GM12891 (cell line): ENCODE measurements around the gene TFAP2C.

Experiments used
- DNase-seq: peaks from one replicate; pipeline ENCODE4 v3.0.0; 2011; ENCODE audit warnings: low spot score; ENCODE audit not compliant: insufficient read length
- FAIRE-seq: peaks from 2 replicates; lab custom pipeline; 2011; peaks lifted over from hg19 to GRCh38; lab: Jason Lieb, UNC
- PAX5 ChIP-seq: IDR thresholded peaks from 2 replicates; pipeline ENCODE4 v1.6.1; 2011; ENCODE audit warnings: low read length, moderate library complexity, mild to moderate bottlenecking; ENCODE audit not compliant: insufficient read depth, severe bottlenecking
- POLR2A ChIP-seq: IDR thresholded peaks from 2 replicates; pipeline ENCODE4 v1.6.1; 2011; ENCODE audit warnings: low read depth, low read length, control low read depth
- POLR2AphosphoS5 ChIP-seq: IDR thresholded peaks from 2 replicates; pipeline ENCODE4 v1.6.1; 2011; ENCODE audit warnings: low read depth, low read length, control low read depth
- POU2F2 ChIP-seq: IDR thresholded peaks from 2 replicates; pipeline ENCODE4 v1.6.1; 2011; ENCODE audit warnings: low read depth, mild to moderate bottlenecking, control low read depth, low read length, moderate library complexity
- SPI1 ChIP-seq: IDR thresholded peaks from 2 replicates; pipeline ENCODE4 v1.6.1; 2011; ENCODE audit warnings: low read depth, low read length, control low read depth
- TAF1 ChIP-seq: IDR thresholded peaks from 2 replicates; pipeline ENCODE4 v1.6.1; 2011; ENCODE audit warnings: low read depth, low read length, control low read depth

The TFAP2C gene

DNA sequence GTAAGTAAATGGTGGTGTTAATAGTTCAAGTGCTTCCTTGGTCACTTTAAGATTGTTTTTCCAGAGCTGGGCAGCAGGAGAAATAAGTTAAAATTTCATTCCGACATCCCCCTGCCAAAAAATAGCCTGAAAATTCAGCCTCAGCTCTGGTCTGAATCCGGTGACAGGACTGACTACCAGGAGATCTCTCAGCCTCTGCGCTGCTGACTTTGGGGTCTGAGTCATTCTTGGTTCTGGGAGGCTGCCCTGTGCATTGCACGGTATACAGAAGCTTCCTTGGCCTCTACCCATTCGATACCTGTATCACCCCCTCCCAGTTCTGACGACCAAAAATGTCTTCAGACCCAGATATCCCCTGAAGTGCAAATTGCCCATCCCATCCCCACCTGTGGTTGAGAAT is 36.3 kb upstream of the TFAP2C start:
- no peak for TF ChIP-seq SPI1
- no peak for TF ChIP-seq POLR2A
- TF ChIP-seq POLR2AphosphoS5, result no peak
- no peak for TF ChIP-seq TAF1
- TF ChIP-seq PAX5, result no peak
- TF ChIP-seq POU2F2, result no peak
- DNase-seq (no peak), FAIRE-seq (no peak)

- FAIRE-seq, result no peak
- DNase-seq, result no peak
- no peak for TF ChIP-seq POLR2AphosphoS5
- no peak for TF ChIP-seq PAX5
These were observed 33.2 kb upstream of the TFAP2C start for GRCh38 chr20:56595746-56596475.

DNA sequence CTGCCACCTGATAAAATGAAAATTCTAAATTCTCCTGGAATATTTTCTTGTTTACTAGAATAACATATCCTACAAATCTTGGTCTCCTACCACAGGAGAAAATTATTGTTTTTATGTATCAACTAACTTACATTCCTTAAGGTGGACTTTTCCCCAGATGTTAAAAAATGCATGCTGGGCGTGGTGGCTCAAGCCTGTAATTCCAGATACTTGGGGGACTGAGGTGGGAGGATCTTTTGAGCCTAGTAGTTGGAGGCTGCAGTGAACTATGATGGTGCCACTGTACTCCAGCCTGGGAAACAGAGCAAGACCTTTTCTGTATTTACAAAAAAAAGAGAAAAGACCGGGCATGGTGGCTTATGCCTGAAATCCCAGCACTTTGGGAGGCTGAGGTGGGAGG is 27.9 kb upstream of the TFAP2C start:
- no peak for TF ChIP-seq TAF1
- TF ChIP-seq POLR2AphosphoS5, result no peak
- no peak for TF ChIP-seq POU2F2
- no peak for TF ChIP-seq POLR2A
- TF ChIP-seq PAX5, result no peak
- no peak for TF ChIP-seq SPI1
- no peak for FAIRE-seq
- no peak for DNase-seq

DNA sequence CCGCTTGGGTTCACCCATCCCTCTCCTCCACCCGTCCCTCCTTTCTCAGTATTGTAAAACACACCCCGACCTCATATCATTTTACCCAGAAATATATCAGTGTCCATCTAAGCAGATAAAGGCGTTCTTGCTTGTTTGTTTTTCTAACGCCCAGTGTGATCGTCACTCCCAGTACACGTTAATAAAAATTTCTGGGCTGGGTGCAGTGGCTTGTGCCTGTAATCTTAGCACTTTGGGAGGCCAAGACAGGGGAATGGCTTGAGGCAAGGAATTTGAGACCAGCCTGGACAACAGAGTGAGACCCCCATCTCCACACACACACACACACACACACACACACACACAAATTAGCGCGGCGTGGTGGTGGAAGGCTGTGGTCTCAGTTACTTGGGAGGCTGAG is 24.4 kb upstream of the TFAP2C start:
- FAIRE-seq (no peak), DNase-seq (no peak)
- TF ChIP-seq SPI1, result no peak

GRCh38 chr20:56605261-56605996 is 23.7 kb upstream of the TFAP2C start:
- no peak for DNase-seq
- FAIRE-seq, result no peak
- TF ChIP-seq SPI1 (no peak), POU2F2 (no peak), POLR2A (no peak), TAF1 (no peak), PAX5 (no peak), POLR2AphosphoS5 (no peak)

GRCh38 chr20:56606174-56606945 is 22.7 kb upstream of the TFAP2C start:
- TF ChIP-seq POU2F2 (no peak), PAX5 (no peak), TAF1 (no peak), POLR2A (no peak), POLR2AphosphoS5 (no peak), SPI1 (no peak)
- FAIRE-seq (no peak), DNase-seq (no peak)

DNA sequence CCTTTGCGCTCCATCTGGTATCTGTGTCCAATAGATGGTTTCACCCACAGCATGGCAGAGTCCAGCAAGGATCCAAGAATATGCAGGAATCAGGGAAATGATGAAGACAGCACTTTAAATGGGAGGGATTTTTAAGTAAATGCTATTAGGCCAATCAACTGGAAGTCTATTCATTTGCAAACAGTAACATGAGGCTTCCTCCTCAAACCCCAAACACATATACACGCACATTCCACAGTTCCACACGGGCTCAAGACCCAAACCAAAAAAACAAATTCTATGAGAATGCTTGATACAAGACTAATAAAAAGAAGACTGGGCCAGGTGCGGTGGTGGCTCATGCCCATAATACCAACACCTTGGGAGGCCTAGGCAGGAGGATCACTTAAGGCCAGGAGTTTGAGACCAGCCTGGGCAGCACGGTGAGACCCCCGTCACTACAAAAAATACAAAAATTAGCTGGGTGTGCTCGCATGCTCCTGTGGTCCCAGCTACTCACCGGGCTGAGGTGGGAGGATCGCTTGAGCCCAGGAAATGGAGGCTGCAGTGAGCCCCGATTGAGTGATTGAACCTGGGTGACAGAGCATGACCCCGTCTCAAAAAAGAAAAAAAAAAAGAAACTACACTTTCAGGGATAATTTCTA is 21.9 kb upstream of the TFAP2C start:
- TF ChIP-seq PAX5, result no peak
- TF ChIP-seq POU2F2, result no peak
- no peak for TF ChIP-seq TAF1
- no peak for TF ChIP-seq POLR2AphosphoS5
- TF ChIP-seq POLR2A, result no peak
- no peak for TF ChIP-seq SPI1
- DNase-seq (no peak), FAIRE-seq (no peak)

- no peak for DNase-seq
- TF ChIP-seq POLR2A (no peak), POLR2AphosphoS5 (no peak), POU2F2 (no peak), TAF1 (no peak), SPI1 (no peak), PAX5 (no peak)
- no peak for FAIRE-seq
These were observed 20.7 kb upstream of the TFAP2C start for GRCh38 chr20:56608376-56608775.

DNA sequence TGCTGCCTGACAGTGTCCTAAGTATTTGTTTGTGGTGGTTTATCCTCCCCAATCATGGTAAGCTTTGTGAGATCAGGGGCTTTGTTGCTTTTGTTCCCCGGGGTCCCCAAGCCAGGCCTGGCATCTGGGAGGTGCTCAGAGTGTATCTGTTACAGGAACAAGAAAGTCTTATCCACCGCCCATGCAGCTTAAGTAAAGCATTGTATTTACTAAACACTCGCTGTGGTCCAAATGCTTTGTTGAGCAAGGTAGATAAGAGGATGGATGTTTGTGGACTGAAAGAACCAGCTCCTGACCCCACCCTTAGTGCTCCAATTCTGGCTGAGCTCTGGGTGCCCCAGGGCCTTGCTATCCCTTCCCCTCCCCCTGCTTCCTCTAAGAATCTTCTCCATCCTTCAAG is 19.8 kb upstream of the TFAP2C start:
- TF ChIP-seq POLR2AphosphoS5 (no peak), POU2F2 (no peak), SPI1 (no peak), TAF1 (no peak), POLR2A (no peak), PAX5 (no peak)
- FAIRE-seq, result no peak
- no peak for DNase-seq
